ENCODE data around the gene CBX4.
A peak's percentile ranks its signal among the peaks of the same experiment; 100 is the strongest.

GRCh38 chr17:79840989-79841286 is 1.7 kb upstream of the CBX4 start:
- TF ChIP-seq CTCF (conservative IDR thresholded peaks at IDR 0.05 in 1 of 2, IDR thresholded peaks at IDR 0.05 in 1 of 2; ENCODE audit: low read depth in 1 of 2, low read length in 2 of 2) (no peak), EZH2 (IDR thresholded peaks at IDR 0.05; ENCODE audit: low read length, missing control alignments) (peak; percentile 59)

All from fibroblast of lung (primary cell).